ENCODE measurements around the gene CD9.

CD9 gene

GRCh38 chr12:6177642-6178358 lies 22.4 kb upstream of the CD9 start:
- TF ChIP-seq SPI1 (IDR thresholded peaks at IDR 0.05; ENCODE audit: borderline replicate concordance, low read depth) (no peak), REST (IDR thresholded peaks at IDR 0.05; ENCODE audit: insufficient replicate concordance, low read depth) (no peak), GABPA (IDR thresholded peaks at IDR 0.05; ENCODE audit: low read depth) (no peak), POLR2AphosphoS5 (IDR thresholded peaks at IDR 0.05; ENCODE audit: low read depth) (no peak), CTCF (IDR thresholded peaks at IDR 0.05; ENCODE audit: insufficient read depth, low read length) (no peak)
- H3K27me3 ChIP-seq (ENCODE audit: insufficient read depth, poor library complexity, severe bottlenecking): no peaks in the 10 kb centered on the region

GRCh38 chr12:6178981-6179761 lies 21.0 kb upstream of the CD9 start:
- H3K27ac ChIP-seq (replicated peaks): no peak overlapping the region
- no peak for DNase-seq (ENCODE audit: low read depth in 1 of 2, low spot score in 1 of 2)
- no peaks in the 10 kb centered on the region for H3K27me3 ChIP-seq (ENCODE audit: insufficient read depth, poor library complexity, severe bottlenecking)
- H3K4me3 ChIP-seq (replicated peaks; ENCODE audit: insufficient read depth, low read length): no peak overlapping the region
- TF ChIP-seq GABPA (IDR thresholded peaks at IDR 0.05; ENCODE audit: low read depth) (no peak), SPI1 (IDR thresholded peaks at IDR 0.05; ENCODE audit: borderline replicate concordance, low read depth) (no peak), POLR2AphosphoS5 (IDR thresholded peaks at IDR 0.05; ENCODE audit: low read depth) (no peak), CTCF (IDR thresholded peaks at IDR 0.05; ENCODE audit: insufficient read depth, low read length) (no peak), REST (IDR thresholded peaks at IDR 0.05; ENCODE audit: insufficient replicate concordance, low read depth) (no peak)

More at GRCh38 chr12:6177642-6178358, 22.4 kb upstream of the CD9 start:
- Histone ChIP-seq H3K4me3 (replicated peaks; ENCODE audit: insufficient read depth, low read length) (no peak overlapping the region), H3K27ac (replicated peaks) (no peak overlapping the region)
- no peak for DNase-seq (ENCODE audit: low read depth in 1 of 2, low spot score in 1 of 2)

- no peak for DNase-seq (ENCODE audit: low read depth in 1 of 2, low spot score in 1 of 2)
- Histone ChIP-seq H3K27me3 (ENCODE audit: insufficient read depth, poor library complexity, severe bottlenecking) (no peaks in the 10 kb centered on the region), H3K4me3 (replicated peaks; ENCODE audit: insufficient read depth, low read length) (no peak overlapping the region), H3K27ac (replicated peaks) (no peak overlapping the region)
- TF ChIP-seq SPI1 (IDR thresholded peaks at IDR 0.05; ENCODE audit: borderline replicate concordance, low read depth) (no peak), GABPA (IDR thresholded peaks at IDR 0.05; ENCODE audit: low read depth) (no peak), CTCF (IDR thresholded peaks at IDR 0.05; ENCODE audit: insufficient read depth, low read length) (no peak), POLR2AphosphoS5 (IDR thresholded peaks at IDR 0.05; ENCODE audit: low read depth) (no peak)
Measured at GRCh38 chr12:6180268-6181051, 19.7 kb upstream of the CD9 start.

Data from HL-60 (cell line).